Brain pericyte (primary cell): ENCODE results near the gene SMNDC1.

ENCODE experiments used
- DNase-seq: peaks from one replicate; pipeline ENCODE4 v3.0.0-alpha.2; 2012; ENCODE audit warnings: low read depth, low spot score

Gene SMNDC1

DNA sequence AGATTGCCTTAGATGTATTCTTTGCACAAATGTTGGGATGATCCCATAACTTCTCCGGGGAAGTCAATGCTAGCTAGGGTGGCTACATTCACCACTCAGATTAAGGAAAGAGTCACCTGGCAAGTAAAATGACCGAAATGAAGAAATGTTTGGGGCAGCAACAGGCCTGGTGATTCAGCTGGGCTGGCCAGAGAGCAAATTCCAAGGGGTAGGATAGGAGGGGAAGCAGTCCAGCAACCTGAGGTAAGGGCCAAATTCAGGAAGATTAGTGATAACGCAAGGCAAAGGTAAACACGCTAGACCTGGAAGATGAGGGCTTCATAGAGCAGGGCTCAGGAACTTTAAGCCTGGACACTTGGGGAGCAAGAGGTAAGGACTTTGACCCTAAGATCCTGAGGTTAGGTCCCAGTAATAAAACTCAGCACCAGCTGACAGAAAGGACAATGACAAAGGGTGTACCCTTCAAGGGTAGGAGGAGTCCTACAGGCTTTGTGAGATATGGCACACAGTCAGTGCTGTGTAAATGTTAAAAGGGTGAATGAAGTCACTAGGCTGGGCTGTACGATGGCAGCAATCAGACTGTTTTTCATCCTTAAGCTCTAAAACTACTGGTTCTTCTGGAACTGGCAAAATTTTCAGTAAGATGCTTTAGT, 22.7 kb upstream of the SMNDC1 start:
- DNase-seq = no peak

DNA sequence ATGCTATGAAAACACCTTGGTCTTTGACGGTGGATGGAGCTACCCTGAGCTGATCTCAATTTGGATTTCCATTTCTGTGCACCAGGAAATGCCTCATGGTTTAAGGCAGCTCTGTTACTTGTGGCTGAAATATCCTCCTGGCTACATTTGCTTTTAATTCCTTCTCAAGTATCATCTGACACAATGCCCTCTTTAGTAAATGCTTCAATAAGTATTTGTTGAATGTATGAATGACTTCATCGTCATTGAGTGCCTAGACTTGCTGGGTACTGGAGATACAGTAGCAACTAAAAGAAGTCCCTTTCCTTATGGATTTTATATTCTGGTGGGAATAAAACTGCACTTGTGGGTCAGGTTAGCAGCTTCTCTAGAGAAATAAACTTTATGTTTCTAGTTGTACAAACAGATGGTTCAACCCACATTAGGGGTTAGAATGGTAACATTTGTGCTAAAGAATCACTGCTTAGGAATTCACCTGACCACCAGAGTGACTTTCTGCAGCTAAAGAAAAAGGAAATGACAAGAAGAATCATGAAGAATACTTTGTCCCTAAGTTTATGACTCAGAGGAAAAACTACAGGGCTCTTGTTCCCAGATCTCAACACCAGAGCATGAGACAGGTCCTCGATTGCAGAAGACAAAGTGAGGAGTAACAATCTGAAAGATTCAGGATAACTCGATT, 21.8 kb upstream of the SMNDC1 start:
- DNase-seq = no peak

DNA sequence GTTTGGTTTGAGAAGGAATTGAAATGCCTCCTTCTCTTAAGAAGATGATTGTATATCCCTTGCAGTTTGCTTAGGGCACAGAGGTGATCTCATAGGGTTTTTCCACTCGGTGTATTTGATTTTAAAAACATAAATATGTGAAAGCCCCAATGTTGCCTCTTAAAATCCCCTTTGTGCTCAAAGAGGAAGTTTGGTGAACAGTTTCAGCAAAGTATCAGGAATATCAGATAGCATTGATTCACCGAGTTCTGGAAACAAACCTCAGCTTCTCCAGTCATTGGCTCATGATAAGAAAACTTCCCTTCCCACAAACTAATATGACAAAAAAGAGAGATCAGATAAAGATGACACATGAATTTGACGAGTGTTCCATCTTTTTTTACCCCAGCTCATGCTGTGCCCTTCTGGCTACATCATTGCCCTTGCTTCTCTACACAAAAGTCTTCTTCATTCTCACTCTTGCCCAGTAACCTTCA, 20.1 kb upstream of the SMNDC1 start:
- DNase-seq = no peak

DNA sequence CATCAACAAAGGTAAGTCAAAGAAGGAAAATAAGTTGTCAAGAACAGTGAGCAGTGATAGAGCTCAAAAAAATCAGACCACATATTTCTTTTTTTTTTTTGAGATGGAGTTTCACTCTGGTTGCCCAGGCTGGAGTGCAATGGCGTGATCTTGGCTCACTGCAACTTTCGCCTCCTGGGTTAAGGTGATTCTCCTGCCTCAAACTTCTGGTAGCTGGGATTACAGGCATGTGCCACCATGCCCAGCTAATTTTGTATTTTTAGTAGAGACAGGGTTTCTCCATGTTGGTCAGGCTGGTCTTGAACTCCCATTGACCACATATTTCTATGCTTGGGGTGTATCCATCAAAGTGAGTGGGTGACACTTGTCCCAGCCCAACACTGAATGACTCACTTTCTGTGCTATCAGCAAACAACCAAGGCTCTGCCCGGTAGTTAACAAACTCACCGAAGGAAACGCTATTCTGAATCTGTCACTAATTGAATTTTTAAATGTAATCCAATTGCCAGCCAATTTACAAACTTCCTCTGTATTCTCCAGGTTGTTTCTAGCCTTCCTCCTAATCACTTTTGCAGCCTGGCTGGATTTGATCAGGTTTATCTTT, 19.6 kb upstream of the SMNDC1 start:
- no peak for DNase-seq

DNA sequence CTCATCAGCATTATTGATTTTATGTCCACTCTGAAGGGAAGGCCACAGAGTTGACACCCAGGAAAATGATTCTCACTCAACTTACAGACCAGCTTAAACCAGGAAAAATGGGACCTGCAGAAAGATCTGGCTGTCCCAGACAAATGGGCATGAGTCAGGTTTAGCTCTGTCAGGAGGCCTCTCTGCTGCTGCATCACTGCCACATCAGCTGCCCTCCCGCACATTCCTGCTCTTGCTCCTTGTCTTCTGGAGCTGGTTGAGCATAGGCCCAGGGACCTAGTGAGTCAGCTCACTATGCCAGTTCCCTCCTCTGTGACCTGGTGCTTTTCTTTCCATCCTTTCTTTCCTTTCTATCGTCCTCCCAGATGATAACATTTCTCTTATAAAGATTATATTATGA, 18.8 kb upstream of the SMNDC1 start:
- DNase-seq = no peak

DNA sequence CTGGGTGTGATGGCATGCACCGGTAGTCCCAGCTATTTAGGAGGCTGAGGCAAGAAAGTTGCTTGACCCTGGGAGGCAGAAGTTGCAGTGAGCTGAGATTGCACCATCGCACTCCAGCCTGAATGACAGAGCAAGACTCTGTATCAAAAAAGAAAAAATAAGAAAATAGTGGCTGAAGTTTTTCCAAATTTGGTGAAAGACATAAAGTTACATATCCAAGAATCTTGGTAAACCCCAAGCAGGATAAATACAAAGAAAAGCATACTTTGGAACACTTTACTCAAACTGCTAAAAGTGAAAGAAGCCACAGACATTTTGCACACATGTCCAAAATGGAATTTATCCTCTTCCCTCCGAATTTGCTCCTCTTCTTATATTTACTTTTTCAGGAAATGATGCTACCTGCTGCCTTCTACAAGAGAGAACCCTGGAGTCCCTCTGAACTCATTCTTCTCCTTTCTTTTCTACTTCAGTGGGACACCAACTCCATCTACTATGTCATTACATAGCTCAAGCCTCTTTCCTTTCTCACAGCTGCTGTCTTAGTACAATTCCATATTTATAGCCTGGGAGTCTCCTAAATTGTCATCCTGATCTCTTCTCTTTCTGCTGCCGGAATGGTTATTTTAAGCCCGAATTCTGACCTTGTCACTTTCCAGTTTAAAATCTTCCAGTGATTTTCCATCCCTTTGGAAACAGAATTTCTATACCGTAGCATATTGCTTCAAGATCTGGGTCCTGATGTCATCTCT, 17.3 kb upstream of the SMNDC1 start:
- DNase-seq = no peak

DNA sequence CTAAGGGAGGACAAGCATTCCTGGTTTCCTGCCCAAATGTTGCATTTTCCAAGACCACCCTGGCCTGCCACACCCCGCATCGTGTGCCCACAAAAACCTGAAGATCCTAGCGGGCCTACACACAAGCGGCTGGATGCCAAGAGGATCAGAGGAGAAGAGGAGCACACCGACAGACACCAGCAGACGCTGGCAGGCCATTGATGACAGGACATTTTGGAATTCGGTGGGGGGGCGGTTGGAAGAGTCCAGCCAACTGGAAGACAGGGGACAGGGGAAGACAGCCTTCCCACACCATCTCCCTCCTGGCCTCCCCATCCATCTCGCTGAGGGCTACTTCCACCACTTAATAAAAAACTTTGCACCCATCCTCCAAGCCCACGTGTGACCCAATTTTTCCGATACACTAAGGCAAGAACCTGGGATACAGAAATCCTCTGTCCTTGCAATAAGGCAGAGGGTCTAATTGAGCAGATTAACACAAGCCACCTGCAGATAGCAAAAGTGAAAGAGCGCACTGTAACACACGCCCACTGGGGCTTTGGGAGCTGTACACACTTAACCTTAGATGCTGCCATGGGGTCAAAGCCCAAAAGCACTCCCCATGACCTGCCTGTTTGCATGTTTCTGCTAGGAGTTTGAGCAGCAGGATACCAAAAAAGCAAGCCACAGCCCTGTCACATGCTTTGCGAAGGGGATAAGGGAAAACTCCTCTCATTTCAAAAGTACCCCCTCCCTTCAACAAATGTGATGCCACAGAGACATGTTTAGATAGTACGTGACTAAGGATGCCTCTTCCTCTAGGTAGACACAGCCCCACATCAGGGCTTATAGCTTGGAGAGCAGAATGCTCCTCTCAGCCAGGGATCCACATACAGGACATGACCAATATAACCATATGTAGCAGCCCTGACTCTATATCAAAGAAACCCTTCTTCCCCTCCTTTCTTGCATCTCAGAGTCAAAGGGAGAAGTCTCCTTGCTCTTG, 13.4 kb upstream of the SMNDC1 start:
- no peak for DNase-seq

DNA sequence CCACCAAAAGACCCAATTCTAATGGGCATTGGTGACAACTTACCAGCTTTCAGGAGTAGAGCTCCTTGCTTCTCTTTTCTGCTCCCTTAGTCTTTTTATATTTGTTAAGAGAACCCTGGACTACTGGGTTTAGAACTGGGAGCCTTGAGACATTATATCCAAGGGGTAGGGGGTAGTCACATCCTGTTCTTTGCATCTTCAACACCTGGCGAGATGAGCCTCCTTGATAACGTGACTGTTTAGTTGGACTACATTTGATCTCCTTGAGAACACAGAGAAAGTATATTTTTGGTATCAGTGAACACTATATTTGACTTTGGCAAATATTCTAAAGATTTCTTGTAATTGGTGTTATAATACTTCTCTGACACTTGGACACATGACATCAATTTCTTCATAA, 9.0 kb upstream of the SMNDC1 start:
- no peak for DNase-seq

DNA sequence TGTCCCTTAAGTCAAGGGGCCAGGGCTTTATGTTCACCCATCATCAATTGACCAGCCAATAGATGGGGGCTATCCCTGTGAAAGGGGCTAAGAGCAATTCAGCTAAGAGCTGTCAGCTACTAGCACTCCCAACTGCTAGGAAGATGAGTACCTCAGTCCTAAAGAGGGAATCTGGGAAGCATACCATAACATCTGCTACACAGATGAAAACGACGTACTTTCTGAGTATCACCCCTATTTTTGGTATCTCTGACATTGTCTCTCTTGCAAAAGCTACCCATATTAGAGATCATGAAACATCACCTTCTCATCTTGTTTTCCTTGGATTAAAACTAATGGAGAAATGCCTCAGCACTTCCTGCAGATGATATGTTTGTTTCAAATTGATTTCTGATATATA, 7.5 kb upstream of the SMNDC1 start:
- DNase-seq = no peak

DNA sequence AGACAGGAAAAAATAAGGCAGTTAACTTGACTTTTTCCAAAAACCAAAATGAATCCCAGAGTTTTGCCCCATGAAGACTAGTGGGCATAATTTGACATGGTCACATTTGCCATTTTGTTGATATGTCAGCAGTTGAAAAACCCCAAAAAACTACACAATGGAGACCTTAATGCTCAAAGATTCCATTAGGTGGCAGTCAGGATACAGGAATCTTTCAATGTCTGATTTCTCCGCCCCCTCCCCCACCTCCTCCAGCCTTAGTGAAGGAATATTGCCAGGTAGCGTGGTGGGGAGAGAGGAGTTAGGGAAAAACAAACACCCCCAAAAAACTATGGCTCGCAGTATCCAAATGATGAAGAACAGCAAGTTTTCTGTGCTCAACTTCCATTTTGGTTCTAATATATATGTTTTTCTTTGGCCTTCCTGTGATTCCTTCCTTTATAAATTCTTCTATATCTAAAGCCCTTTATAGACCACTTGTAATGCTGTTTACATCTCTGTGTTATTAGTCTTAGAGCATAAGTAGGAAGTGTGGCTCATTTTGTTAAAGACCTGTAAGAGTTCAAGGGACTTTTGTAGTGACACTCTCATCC, 6.7 kb upstream of the SMNDC1 start:
- no peak for DNase-seq

DNA sequence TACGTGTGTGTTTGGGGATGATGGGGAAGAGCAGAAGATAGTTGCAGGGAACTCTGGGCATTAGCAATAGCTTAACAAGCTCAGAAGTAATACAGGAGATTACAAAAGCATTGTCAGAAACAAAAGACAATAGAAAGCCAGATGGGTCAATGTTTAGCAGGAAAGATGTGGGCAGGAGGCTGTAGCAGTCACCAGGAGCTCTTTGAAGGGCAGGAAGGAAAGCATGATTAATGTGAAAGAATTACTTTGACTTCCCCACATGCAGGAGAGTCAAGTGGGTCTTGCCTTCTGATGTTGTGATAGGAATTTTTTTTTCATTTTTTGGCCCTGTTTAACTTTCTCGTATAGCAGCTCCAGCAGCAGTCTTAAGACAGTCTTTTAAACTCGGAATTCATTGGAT, 6.0 kb upstream of the SMNDC1 start:
- no peak for DNase-seq

DNA sequence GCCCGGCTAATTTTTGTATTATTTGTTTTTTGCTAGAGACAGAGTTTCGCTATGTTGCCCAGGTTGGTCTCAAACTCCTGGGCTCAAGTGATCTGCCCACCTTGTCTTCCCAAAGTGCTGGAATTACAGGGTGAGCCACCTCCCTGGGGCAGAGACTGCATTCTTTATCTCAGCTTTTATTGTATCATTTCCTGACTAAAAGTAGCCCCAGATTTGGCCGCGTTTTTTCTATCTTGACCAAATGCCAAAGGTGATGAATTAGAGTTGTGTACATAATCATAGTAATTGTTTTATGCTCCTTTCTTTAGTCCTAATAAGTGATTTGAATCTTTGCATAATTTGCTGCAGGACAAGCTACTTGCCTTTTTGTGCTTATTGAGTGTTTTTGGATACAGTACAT, 3.1 kb upstream of the SMNDC1 start:
- DNase-seq = no peak

DNA sequence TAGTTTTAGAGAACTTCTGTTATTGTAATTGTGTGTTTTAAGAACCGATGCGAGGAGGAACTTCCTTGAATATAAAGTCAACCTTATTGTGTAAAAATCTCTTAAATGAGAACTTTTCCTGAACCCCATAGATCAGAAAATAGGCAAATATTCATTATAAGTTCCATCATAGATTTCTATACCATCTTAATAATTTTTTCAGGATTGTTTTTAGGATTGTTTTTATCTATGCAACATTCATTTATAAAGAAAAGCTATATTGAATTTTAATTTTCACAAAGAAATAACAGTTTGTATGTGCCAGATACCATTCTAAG, 1.7 kb upstream of the SMNDC1 start:
- no peak for DNase-seq

DNA sequence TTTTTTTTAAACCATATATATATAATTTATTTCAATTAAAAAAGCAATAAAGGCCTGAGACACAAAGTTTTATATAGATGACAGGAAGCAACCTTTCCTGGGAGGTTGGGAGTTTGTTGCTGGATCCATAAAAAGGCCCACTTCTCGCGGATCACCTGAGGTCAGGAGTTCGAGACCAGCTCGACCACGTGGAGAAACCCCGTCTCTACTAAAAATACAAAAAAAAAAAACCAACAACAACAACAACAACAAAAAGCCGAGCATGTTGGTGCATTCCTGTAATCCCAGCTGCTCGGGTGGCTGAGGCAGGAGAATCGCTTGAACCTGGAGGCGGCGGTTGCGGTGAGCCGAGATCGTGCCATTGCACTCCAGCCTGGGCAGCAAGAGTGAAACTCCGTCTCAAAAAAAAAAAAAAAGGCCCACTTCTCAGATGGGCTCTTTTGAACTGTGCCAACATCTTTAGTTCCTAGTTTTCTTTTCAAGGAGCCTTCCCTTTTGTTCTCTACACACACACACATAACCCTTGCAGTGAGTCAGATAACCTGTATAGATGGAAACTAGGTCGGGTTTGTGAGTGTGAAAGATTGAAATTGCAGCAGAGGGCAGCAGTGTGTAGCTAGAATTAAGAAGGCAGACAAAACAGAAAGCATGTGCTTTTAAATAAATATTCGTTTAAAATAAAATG, 1.2 kb upstream of the SMNDC1 start:
- peak; percentile 36 for DNase-seq

DNA sequence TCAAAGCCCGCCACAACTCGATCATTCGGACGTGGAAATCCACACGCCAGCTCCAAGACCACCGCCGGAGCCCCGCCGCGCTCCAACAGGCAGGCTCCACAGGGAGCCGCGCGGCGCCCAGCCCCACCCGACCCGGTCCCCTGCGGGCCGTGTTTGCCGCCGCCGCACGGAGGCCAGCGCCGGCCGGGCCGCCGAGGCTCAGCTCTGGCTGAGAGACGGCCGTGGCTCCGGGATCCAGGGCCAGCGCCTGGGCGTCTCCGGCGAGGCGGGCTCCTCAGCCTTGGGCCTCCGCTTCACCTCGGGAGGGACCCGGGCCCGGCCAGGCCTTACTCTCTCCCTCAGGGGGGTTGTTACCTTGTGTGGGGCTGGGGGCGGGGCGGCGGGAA, 333 bp downstream of the SMNDC1 start:
- no peak for DNase-seq

DNA sequence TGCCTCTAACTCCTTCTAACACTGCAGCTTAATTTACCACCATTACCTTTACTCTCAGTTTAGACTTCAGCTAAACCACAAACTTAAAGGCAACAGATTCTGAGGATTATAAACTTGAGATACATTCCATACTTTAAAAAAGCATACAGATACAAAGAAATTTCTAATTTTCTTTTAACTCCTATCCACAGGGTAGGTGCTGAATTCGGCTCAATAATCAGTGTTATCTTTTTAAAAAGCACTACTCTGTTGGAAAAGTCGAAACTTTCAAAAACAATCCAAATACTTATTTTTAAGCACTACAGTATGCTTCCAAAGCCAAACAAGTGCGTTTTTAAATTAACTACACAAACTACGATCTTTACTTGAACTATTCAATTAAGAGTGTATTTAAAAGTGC, 1.0 kb downstream of the SMNDC1 start:
- no peak for DNase-seq

DNA sequence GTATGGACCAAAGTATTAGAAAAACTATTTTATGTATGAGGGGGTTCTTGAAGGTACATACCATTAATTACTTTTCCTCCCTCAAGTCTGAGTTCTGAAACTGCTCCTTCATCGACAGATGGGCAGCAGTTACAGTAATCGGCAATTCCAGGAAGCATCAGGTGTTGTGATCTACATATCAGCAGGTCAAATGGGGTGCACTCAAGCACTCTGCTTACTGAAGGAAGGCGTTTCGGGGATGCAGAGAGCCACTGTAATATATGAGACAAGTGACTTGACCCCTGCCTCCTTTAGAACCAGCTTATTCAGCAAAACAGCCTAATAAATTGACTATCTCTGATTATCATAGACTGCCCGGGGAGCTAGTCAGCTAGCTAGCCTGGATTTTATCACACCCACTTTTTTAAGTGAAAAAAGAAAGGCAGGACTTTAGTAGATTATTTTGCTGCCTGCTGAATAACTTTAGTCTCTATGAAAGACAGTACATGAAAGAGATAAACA, 4.2 kb downstream of the SMNDC1 start:
- no peak for DNase-seq

DNA sequence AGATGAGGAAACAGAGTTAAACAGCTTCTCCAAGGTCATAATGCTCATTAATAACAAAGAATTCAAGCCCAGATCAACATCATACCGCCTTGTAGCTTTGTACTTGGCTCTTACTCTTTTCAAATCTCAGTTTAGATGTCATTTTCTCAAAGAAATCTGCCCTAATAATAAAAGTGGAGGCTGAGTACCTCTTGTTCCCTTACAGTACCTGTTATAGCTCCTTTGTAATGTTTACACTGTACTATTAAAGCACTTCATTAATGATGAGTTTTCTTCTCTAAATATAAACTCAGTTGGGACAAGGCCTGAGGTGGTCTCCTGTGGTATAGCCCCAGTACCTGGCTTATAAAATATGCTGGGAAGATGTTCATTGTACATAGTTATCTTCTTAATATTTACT, 7.8 kb downstream of the SMNDC1 start:
- no peak for DNase-seq

DNA sequence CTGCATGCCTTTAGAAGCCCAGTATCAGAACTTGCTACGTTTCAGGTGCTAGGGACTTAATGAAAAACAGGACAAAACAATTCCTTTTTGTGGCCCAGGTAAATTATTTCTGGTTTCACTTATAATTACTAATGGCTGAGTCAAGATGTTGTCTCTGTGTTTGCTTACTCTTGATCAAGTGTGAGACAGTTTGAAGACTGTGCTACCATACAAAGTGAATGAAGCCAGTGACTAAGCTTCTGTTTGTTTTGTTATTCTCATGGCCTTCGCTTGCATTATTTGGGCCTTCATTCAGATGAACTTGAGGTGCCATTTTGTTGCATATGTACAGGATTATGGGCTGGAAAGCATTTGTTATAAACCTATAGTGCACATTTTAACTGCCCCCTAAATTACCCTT, 17.9 kb downstream of the SMNDC1 start:
- DNase-seq = no peak

DNA sequence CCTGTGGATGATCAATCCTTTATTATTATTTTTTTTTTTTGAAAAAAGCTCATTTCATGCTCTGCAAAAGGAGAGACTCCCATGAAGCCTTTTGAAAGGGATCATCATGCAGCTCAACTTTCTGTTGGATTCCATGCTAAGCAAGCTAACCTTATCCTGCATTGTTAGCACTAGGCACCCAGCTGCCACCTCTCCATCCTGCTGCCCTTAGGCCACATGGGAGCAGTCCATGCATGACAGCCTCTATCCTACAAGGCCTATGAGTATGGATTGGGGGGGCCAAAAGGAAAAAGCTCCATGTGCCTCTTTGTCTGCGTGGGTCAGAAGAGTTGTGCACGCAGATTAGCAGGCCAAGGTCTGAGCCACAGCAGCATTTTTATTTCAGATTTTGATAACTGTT, 19.2 kb downstream of the SMNDC1 start:
- DNase-seq = no peak
